ENCODE data around the gene SPACA7. TPM values are rescaled to one million over a fixed set of nuclear protein-coding genes. Genes with fewer than 3 reads are reported as not detected.

Gene SPACA7
- total RNA-seq, 1 donor from 2014 or later: not detected

DNA sequence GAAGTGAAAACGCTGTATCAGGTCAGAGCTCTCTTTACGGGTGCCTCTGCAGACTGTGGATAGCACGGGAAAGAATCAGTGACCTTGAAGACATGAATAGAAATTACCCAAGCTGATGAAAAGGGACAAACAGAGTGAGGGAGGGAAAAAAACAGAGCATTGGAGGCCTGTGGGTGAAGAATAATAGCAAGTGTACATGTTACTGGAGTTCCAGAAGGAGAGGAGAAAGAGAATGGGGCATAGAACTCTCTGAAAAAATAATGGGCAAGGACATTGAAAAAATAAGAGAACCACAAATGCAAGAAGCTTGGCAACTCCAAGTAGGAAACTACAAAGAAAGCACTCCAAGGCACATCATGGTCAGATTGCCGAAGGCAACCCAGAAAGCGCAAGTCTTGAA lies 86.3 kb downstream of the SPACA7 start:
- ChIA-PET CTCF (no interaction called here), POLR2A (no interaction called here)
- H3K4me3 Mint-ChIP-seq: no peak overlapping the region
- H3K4me1 Mint-ChIP-seq: no peaks in the 10 kb centered on the region
- intact Hi-C loops (cut with micrococcal nuclease): no loop called here
- H3K27me3 Mint-ChIP-seq: no peaks in the 10 kb centered on the region
- peaks cover 24% of the 10 kb centered on the region for H3K9me3 Mint-ChIP-seq
- TF ChIP-seq, protein P1, sequence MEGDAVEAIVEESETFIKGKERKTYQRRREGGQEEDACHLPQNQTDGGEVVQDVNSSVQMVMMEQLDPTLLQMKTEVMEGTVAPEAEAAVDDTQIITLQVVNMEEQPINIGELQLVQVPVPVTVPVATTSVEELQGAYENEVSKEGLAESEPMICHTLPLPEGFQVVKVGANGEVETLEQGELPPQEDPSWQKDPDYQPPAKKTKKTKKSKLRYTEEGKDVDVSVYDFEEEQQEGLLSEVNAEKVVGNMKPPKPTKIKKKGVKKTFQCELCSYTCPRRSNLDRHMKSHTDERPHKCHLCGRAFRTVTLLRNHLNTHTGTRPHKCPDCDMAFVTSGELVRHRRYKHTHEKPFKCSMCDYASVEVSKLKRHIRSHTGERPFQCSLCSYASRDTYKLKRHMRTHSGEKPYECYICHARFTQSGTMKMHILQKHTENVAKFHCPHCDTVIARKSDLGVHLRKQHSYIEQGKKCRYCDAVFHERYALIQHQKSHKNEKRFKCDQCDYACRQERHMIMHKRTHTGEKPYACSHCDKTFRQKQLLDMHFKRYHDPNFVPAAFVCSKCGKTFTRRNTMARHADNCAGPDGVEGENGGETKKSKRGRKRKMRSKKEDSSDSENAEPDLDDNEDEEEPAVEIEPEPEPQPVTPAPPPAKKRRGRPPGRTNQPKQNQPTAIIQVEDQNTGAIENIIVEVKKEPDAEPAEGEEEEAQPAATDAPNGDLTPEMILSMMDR (IDR thresholded peaks at IDR 0.05): no peak
- no peak for DNase-seq
- H3K27ac Mint-ChIP-seq: no peak overlapping the region
- no peak for ATAC-seq (ENCODE audit: low read depth)
- H3K36me3 Mint-ChIP-seq (ENCODE audit: low read depth): peaks cover 4% of the 10 kb centered on the region

DNA sequence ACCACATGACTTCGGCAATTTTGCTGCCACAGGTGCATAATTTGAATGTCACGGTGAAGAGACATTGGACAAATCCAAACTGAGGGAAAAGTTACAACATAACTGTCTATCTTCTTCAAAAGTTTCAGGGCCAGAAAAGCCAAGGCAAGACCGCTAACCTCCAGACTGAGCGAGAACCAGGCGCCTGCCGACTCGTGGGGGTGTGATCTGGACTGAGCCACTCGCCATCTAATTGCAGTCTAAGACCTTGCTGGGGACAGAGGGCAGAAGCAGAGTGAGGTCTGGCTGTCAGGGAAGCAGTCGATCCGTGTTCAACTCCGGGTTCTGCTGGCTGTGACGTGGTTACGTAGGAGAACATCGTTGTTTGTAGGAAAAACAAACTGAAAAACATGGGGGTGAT lies 88.6 kb downstream of the SPACA7 start:
- Mint-ChIP-seq H3K4me1 (no peaks in the 10 kb centered on the region), H3K4me3 (no peak overlapping the region), H3K36me3 (ENCODE audit: low read depth) (peaks cover 4% of the 10 kb centered on the region), H3K9me3 (peaks cover 13% of the 10 kb centered on the region), H3K27ac (no peak overlapping the region), H3K27me3 (no peaks in the 10 kb centered on the region)
- intact Hi-C loops (cut with micrococcal nuclease): no loop called here
- TF ChIP-seq, protein P1 (IDR thresholded peaks at IDR 0.05): no peak
- POLR2A ChIA-PET: no interaction called here
- no peak for DNase-seq
- CTCF ChIA-PET: no interaction called here
- ATAC-seq (ENCODE audit: low read depth): no peak

DNA sequence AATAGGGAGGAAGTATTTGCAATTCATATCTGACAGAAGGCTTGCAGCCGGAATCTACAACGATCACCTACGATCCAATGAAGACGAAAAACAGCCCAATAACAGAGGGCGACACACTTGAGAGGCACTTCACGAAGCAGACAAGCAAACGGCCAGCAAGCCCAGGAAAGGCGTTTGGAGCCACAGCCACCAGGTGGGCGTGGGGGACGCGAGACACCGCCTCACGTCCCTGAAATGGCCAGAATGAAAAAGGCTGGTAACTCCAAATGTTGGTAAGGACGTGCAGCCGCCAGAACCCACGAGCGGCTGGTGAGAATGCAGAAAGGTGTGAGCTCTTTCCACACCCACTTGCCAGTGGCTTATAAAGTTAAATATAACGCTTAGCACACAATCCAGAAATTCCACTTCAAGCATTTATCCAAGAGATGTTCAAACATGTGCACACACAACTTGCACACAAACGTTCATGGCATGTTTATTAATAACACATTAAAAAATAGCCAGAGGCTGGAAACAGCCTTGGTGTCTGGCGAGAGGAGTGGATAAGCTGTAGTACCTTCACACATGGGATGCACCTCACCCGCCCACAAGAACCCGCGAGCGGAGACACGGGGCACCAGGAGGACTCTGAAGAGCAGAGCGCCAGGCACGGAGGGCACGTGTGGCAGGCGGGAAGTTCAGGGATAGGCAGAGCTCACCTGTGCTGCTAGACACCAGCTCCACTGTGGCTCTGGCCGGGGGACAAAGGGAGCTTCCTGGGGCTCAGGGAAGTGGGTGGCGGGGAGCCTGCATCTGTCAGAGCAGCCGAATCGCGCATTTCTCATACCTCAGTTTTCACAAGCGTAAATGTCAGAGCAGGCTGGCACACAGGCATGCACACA lies 89.3 kb downstream of the SPACA7 start:
- TF ChIP-seq, protein P1 (IDR thresholded peaks at IDR 0.05): no peak
- peaks cover 8% of the 10 kb centered on the region for H3K9me3 Mint-ChIP-seq
- peaks cover 4% of the 10 kb centered on the region for H3K36me3 Mint-ChIP-seq (ENCODE audit: low read depth)
- POLR2A ChIA-PET: no interaction called here
- intact Hi-C loops (cut with micrococcal nuclease): no loop called here
- no peaks in the 10 kb centered on the region for H3K4me1 Mint-ChIP-seq
- DNase-seq: no peak
- ATAC-seq (ENCODE audit: low read depth): no peak
- H3K4me3 Mint-ChIP-seq: no peak overlapping the region
- H3K27ac Mint-ChIP-seq: no peak overlapping the region
- CTCF ChIA-PET: no interaction called here
- H3K27me3 Mint-ChIP-seq: no peaks in the 10 kb centered on the region

DNA sequence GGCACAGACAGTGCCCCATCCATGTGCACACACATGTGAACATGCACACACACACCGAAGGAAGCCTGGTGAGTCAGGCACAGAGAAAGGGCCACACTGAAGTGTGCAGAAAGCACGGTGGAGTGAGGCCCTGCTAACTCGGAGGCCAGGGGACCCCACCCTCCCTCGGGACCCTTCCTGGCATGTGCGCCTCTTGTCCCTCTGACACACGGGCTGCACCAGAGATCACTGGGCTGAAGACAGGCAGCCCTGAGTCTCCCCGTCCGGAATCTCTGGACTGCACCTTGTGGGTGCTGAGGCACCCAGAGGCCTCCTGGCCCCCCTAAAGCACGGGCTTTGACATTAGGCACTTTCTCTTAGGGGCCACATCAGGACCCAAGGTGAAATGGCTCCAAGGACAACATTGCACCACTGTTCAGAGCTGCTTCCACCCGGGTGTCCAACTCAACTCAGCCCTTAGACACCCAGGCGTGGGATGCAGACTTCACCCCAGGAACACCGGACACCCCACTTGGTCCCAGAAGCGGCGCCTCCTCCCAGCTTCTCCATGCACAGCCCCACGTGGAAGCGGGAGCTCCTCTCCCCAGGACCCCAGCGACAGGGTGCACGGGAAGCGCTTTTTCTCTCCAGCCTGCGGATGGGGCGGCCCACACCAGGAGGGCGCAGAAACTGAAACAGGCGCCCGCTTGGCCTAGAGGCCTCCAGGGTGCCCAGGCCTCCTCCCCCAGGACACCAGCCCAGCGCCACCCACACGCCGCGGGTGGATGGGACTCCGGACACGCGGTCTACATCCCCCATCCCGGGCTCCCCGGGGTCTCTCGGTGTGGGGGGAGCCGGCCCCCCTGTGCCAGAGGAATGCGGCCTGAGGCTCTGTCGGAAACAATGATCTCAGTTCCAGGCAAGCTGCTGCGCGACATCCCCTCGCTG lies 90.2 kb downstream of the SPACA7 start:
- DNase-seq: no peak
- TF ChIP-seq, protein P1 (IDR thresholded peaks at IDR 0.05): no peak
- intact Hi-C loops (cut with micrococcal nuclease): no loop called here
- Mint-ChIP-seq H3K27ac (no peak overlapping the region), H3K4me3 (no peak overlapping the region), H3K9me3 (peaks cover 8% of the 10 kb centered on the region), H3K4me1 (no peaks in the 10 kb centered on the region), H3K27me3 (no peaks in the 10 kb centered on the region), H3K36me3 (ENCODE audit: low read depth) (peaks cover 4% of the 10 kb centered on the region)
- ChIA-PET POLR2A (no interaction called here), CTCF (no interaction called here)
- no peak for ATAC-seq (ENCODE audit: low read depth)

DNA sequence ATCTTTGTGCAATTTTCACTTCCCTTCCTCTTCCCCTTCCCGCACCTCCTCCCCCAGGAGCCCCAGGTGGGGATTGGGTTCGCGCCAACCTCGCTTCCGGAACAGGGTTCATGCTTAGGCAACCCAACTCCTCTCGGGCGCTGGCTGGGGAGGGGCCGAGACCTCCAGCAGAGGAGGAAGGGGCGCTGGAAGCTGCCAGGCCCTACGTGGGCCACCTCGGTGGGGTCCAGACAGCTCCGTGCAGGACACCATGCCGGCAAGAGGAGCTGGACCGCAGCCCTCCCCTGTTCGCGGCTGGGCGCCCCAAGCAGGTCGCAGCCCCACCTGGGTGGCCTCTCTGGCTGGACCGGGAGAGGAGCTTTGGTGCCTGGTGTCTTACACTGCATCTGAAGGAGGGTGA lies 91.1 kb downstream of the SPACA7 start:
- TF ChIP-seq, protein P1 (IDR thresholded peaks at IDR 0.05): no peak
- Mint-ChIP-seq H3K4me3 (no peak overlapping the region), H3K9me3 (peaks cover 8% of the 10 kb centered on the region), H3K27ac (no peak overlapping the region), H3K27me3 (no peaks in the 10 kb centered on the region), H3K4me1 (no peaks in the 10 kb centered on the region), H3K36me3 (ENCODE audit: low read depth) (peaks cover 4% of the 10 kb centered on the region)
- POLR2A ChIA-PET: no interaction called here
- no peak for ATAC-seq (ENCODE audit: low read depth)
- intact Hi-C loops (cut with micrococcal nuclease): no loop called here
- CTCF ChIA-PET: no interaction called here
- DNase-seq: no peak

Data from activated B cell treated with CpG ODN at 0.5 μM for 24 hours (primary cell).